HEK293 (cell line): ENCODE measurements around the gene SMIM12.

Experiments
- KLF10 ChIP-seq: fragments of 450-650 bp; IDR thresholded peaks from 2 replicates; pipeline ENCODE4 v1.5.1; 2018; ENCODE audit warnings: missing biosample characterization, mild to moderate bottlenecking, missing genetic modification characterization
- SCRT2 ChIP-seq: fragments of 450-650 bp; formaldehyde crosslinking; IDR thresholded peaks from 2 replicates; pipeline ENCODE4 v1.5.1; 2016; ENCODE audit warnings: missing biosample characterization, missing genetic modification characterization
- ZNF155 ChIP-seq: fragments of 450-650 bp; formaldehyde crosslinking; IDR thresholded peaks from 2 replicates; pipeline ENCODE4 v1.5.1; 2016; ENCODE audit warnings: missing biosample characterization, missing genetic modification characterization
- ZNF335 ChIP-seq: fragments of 450-650 bp; formaldehyde crosslinking; conservative IDR thresholded peaks from 2 replicates; pipeline ENCODE4 v1.5.1; 2016; ENCODE audit warnings: missing biosample characterization, missing genetic modification characterization
- ZNF624 ChIP-seq: fragments of 450-650 bp; formaldehyde crosslinking; IDR thresholded peaks from 2 replicates; pipeline ENCODE4 v1.5.1; 2017; ENCODE audit warnings: missing biosample characterization, missing genetic modification characterization
- ZNF776 ChIP-seq: fragments of 450-650 bp; formaldehyde crosslinking; IDR thresholded peaks from 2 replicates; pipeline ENCODE4 v1.5.0; 2017; ENCODE audit warnings: missing biosample characterization, missing genetic modification characterization, borderline replicate concordance
- ZSCAN16 ChIP-seq: fragments of 450-650 bp; formaldehyde crosslinking; IDR thresholded peaks from 2 replicates; pipeline ENCODE4 v1.5.1; 2016; ENCODE audit warnings: missing biosample characterization, missing genetic modification characterization
- TF ChIP-seq, protein P1 (sequence below): fragments of 450-650 bp; formaldehyde crosslinking; IDR thresholded peaks from 2 replicates; pipeline ENCODE4 v1.5.1; 2016; ENCODE audit warnings: missing biosample characterization, missing genetic modification characterization
- TF ChIP-seq, protein P2 (sequence below): sonication (generic); formaldehyde crosslinking; IDR thresholded peaks from 2 replicates; pipeline ENCODE4 v1.8.1; 2022; ENCODE audit warnings: mild to moderate bottlenecking, moderate library complexity, missing genetic modification reagents
- TF ChIP-seq, protein P3 (sequence below): fragments of 450-650 bp; formaldehyde crosslinking; IDR thresholded peaks from 2 replicates; pipeline ENCODE4 v1.5.1; 2016; ENCODE audit warnings: missing biosample characterization, missing genetic modification characterization

DNA sequence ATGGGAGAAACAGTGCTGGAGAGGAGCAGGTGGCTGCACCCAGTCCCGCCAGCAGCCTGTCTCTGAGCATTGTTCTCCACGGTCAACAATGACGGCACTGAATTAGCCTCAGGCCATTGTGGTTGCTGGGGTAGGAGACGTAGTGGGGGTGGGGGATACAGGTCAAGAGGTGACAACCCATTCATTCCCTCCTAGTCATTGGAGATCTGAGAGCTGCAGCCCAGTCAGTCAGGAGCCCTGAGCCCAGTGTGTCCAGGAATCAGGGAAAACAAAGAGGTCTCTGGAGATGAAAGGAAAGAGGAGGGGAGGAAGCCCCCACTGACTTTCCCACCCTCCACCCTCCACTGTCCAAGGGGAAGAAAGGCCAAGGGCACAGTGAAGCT, 15.3 kb downstream of the SMIM12 start:
- TF ChIP-seq, protein P1, sequence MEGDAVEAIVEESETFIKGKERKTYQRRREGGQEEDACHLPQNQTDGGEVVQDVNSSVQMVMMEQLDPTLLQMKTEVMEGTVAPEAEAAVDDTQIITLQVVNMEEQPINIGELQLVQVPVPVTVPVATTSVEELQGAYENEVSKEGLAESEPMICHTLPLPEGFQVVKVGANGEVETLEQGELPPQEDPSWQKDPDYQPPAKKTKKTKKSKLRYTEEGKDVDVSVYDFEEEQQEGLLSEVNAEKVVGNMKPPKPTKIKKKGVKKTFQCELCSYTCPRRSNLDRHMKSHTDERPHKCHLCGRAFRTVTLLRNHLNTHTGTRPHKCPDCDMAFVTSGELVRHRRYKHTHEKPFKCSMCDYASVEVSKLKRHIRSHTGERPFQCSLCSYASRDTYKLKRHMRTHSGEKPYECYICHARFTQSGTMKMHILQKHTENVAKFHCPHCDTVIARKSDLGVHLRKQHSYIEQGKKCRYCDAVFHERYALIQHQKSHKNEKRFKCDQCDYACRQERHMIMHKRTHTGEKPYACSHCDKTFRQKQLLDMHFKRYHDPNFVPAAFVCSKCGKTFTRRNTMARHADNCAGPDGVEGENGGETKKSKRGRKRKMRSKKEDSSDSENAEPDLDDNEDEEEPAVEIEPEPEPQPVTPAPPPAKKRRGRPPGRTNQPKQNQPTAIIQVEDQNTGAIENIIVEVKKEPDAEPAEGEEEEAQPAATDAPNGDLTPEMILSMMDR (tag by site-specific recombination), result no peak
- TF ChIP-seq KLF10 (tag by site-specific recombination), result no peak
- no peak for TF ChIP-seq SCRT2 (tag by site-specific recombination)
- no peak for TF ChIP-seq ZNF335
- TF ChIP-seq ZNF155, result no peak
- no peak for TF ChIP-seq ZSCAN16 (tag by site-specific recombination)
- TF ChIP-seq ZNF776 (tag by site-specific recombination), result no peak
- TF ChIP-seq, protein P2, sequence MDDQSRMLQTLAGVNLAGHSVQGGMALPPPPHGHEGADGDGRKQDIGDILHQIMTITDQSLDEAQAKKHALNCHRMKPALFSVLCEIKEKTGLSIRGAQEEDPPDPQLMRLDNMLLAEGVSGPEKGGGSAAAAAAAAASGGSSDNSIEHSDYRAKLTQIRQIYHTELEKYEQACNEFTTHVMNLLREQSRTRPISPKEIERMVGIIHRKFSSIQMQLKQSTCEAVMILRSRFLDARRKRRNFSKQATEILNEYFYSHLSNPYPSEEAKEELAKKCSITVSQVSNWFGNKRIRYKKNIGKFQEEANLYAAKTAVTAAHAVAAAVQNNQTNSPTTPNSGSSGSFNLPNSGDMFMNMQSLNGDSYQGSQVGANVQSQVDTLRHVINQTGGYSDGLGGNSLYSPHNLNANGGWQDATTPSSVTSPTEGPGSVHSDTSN (CRISPR knock-in tag), result no peak
- TF ChIP-seq ZNF624 (tag by site-specific recombination), result no peak
- TF ChIP-seq, protein P3, sequence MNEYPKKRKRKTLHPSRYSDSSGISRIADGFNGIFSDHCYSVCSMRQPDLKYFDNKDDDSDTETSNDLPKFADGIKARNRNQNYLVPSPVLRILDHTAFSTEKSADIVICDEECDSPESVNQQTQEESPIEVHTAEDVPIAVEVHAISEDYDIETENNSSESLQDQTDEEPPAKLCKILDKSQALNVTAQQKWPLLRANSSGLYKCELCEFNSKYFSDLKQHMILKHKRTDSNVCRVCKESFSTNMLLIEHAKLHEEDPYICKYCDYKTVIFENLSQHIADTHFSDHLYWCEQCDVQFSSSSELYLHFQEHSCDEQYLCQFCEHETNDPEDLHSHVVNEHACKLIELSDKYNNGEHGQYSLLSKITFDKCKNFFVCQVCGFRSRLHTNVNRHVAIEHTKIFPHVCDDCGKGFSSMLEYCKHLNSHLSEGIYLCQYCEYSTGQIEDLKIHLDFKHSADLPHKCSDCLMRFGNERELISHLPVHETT (tag by site-specific recombination), result no peak
